ENCODE data around the gene SS18.
"Not testable (repeated sequence)": the region's sequence is repeated elsewhere in the genome, so short reads cannot be mapped to it uniquely, and the experiment has no call there.

SS18 gene, protein sequence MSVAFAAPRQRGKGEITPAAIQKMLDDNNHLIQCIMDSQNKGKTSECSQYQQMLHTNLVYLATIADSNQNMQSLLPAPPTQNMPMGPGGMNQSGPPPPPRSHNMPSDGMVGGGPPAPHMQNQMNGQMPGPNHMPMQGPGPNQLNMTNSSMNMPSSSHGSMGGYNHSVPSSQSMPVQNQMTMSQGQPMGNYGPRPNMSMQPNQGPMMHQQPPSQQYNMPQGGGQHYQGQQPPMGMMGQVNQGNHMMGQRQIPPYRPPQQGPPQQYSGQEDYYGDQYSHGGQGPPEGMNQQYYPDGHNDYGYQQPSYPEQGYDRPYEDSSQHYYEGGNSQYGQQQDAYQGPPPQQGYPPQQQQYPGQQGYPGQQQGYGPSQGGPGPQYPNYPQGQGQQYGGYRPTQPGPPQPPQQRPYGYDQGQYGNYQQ

DNA sequence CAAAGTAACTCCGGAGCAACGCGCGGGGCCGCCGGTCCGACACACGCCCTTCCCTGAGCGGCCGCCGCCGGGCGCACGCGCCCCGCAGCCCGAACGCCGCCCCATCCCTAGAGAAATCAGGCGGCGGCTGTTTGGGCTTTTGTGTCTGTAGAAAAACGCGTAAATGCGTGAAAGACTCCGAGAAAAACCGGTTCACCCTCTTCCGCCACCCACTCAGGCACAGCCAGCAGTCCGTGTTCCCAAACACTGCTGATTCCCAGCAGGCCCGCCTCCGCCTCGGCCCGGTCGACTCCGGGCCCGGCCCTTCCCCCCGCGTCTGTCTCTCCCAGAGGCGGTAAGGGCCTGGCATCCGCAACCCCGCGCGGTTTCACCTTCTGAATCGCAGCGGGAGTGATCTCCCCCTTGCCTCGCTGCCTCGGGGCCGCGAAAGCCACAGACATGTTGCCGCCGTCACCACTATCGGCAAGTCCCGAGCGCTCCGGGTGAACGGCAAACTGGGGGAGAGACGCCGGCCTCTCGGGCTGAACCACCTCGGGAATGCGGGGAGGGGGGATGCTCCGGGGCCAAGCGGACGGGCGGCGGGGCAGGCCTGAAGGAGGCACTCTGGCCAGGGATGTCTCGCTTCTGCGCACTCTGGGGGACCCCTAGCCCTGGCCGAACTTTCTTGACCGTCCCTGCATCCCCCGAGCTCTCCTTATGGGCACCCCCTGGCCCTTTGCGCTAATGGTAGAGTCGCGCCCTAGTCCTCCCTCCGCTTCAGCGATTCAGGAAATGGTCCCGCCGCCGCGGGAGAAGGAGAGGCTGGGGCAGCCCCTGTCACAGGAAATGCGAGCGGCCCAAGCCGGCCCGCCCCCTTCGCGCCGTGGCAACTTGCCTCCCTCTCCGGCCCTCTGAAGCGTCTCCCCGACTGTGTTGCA is at the start of gene SS18:
TSS of gene SS18 (minus strand) at position 484 of the 917 bp plus-strand sequence. CDS start at position 440, 44 bp downstream.
- DNase-seq (ENCODE audit: low spot score in 2 of 2), result peak; percentile 84 to 97
- peak within 1 kb of the TSS; percentile 91 for H3K4me3 Mint-ChIP-seq
- peak within 1 kb of the TSS; percentile 98 for H3K27ac Mint-ChIP-seq
- H3K36me3 Mint-ChIP-seq, result peaks cover 43% of the 10 kb centered on the region
- peaks cover 15% of the 10 kb centered on the region for H3K4me1 Mint-ChIP-seq
- peak; percentile 92 for ATAC-seq
- no peaks in the 10 kb centered on the region for H3K9me3 Mint-ChIP-seq

DNA sequence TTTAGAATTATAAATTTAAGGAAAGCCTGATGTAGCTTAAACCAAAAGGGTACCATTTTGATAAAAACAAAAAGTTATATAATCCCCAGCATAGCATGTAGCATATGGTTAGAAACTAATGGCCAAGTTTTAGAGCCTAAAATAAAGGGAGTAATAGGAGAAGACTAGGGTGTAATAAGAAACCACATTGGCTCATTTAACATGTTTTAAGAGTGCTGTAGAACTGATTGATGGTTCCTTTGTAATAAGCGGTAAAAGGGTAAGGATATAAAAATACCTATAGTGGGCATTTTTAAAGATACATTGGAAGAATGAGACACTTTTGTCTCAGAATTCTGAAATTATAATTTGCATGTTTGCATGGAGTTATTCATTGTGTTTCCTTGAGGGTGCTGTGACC is 45.1 kb upstream of the SS18 start:
- Mint-ChIP-seq H3K4me1 (no peaks in the 10 kb centered on the region), H3K9me3 (no peaks in the 10 kb centered on the region), H3K27ac (no peak overlapping the region), H3K4me3 (no peak overlapping the region), H3K36me3 (no peaks in the 10 kb centered on the region)
- ATAC-seq, result no peak
- no peak for DNase-seq (ENCODE audit: low spot score in 2 of 2)

DNA sequence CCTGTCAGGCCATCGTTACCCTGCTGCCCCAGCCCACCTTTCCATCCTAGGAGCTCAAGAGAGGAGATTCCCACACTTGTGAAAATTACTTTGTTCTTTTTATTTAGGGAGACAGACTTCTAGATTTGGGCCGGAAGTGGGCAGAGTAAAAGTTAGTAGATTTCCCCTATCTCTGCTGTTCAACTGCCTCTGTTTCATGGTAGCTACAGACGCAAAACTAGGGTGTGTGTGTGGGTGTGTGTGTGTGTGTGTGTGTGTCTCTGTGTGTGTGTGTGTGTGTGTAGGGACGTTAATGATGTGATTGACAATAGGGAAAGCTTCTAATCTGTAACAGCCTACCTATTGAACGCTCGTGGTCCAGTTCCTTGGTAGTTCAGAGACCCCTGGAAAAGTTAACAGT is 43.7 kb upstream of the SS18 start:
- Mint-ChIP-seq H3K9me3 (no peaks in the 10 kb centered on the region), H3K4me1 (no peaks in the 10 kb centered on the region), H3K4me3 (peak overlapping the region; percentile 61), H3K36me3 (no peaks in the 10 kb centered on the region), H3K27ac (peak overlapping the region; percentile 50)
- ATAC-seq (peak; percentile 39), DNase-seq (ENCODE audit: low spot score in 2 of 2) (no peak)

DNA sequence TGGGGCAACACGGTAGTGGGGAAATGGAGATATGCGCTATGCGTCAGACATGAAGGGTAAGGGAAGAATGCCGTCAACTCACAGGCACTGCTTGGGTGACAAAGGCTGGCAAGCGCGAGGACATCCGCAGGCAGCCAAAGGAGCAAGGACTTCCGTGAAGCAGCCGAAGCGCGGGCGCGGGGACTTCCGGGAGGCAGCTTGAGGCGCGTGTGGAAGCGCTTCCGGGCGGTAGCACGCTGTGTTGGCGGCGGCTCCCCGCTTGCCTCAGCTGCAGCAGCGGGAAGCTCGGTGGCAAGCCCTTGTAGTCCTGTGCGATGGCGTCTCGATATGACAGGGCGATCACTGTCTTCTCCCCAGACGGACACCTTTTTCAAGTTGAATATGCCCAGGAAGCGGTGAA is 43.2 kb upstream of the SS18 start, which contains the start of gene PSMA8:
TSS of gene PSMA8 (plus strand) at position 218 of the 400 bp plus-strand sequence. CDS start at position 315, 97 bp downstream.
- peak within 1 kb of the TSS; percentile 61 for H3K4me3 Mint-ChIP-seq
- peak within 1 kb of the TSS; percentile 50 for H3K27ac Mint-ChIP-seq
- ATAC-seq (peak; percentile 82), DNase-seq (ENCODE audit: low spot score in 2 of 2) (peak; percentile 10 to 63)
- H3K9me3 Mint-ChIP-seq, result no peaks in the 10 kb centered on the region
- no peaks in the 10 kb centered on the region for H3K36me3 Mint-ChIP-seq
- no peaks in the 10 kb centered on the region for H3K4me1 Mint-ChIP-seq

DNA sequence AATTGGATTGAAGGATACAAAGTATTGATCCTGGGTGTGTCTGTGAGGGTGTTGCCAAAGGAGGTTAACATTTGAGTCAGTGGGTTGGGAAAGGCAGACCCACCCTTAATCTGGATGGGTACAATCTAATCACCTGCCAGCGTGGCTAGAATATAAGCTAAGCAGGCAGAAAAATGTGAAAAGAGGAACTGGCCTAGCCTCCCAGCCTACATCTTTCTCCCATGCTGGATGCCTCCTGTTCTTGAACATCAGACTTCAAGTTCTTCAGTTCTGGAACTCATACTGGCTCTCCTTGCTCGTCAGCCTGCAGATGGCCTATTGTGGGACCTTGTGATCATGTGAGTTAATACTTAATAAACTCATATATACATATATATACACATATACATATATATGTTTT is 37.8 kb upstream of the SS18 start:
- H3K36me3 Mint-ChIP-seq; H3K4me1 Mint-ChIP-seq; DNase-seq (ENCODE audit: low spot score in 2 of 2); ATAC-seq; H3K9me3 Mint-ChIP-seq; H3K4me3 Mint-ChIP-seq; H3K27ac Mint-ChIP-seq: not testable (repeated sequence)

DNA sequence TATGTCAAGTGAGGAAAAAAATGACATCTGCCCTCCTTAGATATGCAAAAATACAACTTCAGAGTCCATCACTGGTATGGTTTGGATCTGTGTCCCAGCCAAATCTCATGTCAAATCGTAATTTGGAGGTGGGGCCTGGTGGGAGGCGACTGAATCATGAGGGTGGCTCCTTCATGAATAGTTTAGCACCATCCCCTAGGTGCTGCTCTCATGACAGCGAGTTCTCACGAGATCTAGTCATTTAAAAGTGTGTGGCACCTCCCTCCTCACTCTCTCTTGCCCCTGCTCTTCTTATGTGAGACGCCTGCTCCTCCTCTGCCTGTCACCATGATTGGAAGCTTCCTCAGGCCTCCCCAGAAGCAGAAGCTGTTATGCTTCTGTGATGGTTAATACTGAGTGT is 37.4 kb upstream of the SS18 start:
- ATAC-seq, result no peak
- Mint-ChIP-seq H3K4me3 (no peak overlapping the region), H3K27ac (no peak overlapping the region), H3K4me1 (no peaks in the 10 kb centered on the region), H3K9me3 (peaks cover 7% of the 10 kb centered on the region), H3K36me3 (no peaks in the 10 kb centered on the region)
- DNase-seq (ENCODE audit: low spot score in 2 of 2), result no peak

DNA sequence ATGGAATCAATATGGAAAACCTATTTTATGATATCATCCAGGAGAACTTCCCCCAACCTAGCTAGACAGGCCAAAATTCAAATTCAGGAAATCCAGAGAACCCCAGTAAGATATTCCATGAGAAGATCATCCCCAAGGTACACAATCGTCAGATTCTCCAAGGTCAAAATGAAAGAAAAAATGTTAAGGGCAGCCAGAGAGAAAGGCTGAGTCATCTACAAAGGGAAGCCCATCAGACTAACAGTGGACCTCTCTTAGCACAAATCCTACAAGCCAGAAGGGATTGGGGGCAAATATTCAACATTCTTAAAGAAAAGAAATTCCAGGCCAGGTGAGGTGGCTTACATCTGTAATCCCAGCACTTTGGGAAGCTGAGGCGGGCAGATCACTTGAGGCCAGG is 31.6 kb upstream of the SS18 start:
- not testable (repeated sequence) for H3K4me3 Mint-ChIP-seq; ATAC-seq; H3K36me3 Mint-ChIP-seq; H3K9me3 Mint-ChIP-seq; H3K27ac Mint-ChIP-seq; H3K4me1 Mint-ChIP-seq; DNase-seq (ENCODE audit: low spot score in 2 of 2)

DNA sequence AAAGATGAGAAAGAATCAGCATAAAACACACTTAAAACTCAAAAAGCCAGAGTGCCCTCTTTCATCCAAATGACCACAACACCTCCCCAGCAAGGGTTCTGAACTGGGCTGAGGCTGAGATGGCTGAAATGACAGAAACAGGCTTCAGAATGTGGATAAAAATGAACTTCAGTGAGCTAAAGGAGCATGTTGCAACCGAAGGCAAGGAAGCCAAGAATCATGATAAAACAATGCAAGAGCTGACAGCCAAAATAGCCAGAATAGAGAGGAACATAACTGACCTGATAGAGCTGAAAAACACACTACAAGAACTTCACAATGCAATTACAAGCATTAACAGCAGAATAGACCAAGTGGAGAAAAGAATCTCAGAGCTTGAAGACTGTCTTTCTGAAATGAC is 31.1 kb upstream of the SS18 start:
- Mint-ChIP-seq H3K9me3 (peaks cover 7% of the 10 kb centered on the region), H3K4me3 (no peak overlapping the region), H3K36me3 (no peaks in the 10 kb centered on the region), H3K4me1 (no peaks in the 10 kb centered on the region), H3K27ac (no peak overlapping the region)
- ATAC-seq, result no peak
- DNase-seq (ENCODE audit: low spot score in 2 of 2), result no peak

DNA sequence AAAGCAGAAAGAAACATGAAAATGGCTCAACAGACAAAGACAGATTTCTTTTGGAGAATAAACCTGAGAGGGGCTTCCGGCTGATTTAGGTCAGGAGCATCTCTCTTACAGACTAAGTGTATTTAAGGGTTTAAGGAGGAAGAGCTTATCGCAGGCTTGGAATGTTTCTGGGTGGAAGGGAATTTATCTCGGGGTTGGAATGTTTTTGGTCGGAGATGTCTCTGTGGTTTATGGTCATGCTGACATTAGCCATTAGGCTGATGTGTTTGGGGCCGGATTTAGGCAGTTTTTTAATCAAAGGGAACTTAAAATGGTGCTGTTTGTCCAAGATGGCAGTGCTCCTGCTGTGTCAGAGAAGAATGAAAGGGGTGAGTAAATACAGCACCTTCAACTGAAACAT is 28.8 kb upstream of the SS18 start:
- Mint-ChIP-seq H3K9me3 (peaks cover 7% of the 10 kb centered on the region), H3K36me3 (no peaks in the 10 kb centered on the region), H3K4me3 (no peak overlapping the region), H3K4me1 (no peaks in the 10 kb centered on the region), H3K27ac (no peak overlapping the region)
- no peak for ATAC-seq
- no peak for DNase-seq (ENCODE audit: low spot score in 2 of 2)

DNA sequence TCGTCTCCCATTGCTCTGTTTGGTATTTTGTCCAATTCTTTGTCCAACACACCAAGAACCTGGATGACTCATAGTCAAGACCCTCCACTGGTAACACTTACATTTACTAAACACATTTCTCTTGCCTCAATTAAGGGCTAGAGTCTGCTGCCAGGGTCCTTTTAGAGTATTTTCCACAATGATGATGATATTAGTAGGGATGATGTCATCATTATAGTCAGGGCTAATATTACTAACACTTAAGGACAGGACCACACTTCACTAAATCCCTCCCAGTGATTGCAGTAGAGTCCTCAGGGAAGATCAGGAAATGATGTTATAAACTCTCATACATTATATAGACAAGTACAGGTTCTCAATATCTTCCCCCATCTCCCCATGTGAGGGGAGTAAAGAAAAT is 13.6 kb upstream of the SS18 start:
- no peak overlapping the region for H3K27ac Mint-ChIP-seq
- ATAC-seq, result no peak

DNA sequence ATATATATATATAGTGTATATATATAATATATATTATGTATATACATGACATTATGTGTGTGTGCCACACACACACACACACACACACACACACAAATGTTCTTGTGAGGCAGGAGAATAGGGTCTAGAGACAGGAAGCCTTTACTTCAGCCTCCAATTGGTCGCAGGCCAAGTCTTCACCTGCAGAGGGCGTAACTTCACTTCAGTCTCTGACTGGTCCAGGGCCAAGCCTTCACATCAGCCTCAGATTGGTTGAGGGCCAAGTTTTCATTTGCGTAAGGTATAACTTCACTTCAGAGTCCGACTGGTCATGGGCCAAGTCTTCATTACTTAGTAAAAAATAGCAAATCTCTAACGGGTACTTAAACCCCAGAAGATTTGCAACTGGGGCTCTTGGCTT is 13.2 kb upstream of the SS18 start:
- ATAC-seq (peak; percentile 61), DNase-seq (ENCODE audit: low spot score in 2 of 2) (peak in 1 of 2 donors; percentile 66)
- Mint-ChIP-seq H3K36me3 (no peaks in the 10 kb centered on the region), H3K4me3 (no peak overlapping the region), H3K27ac (no peak overlapping the region), H3K4me1 (no peaks in the 10 kb centered on the region), H3K9me3 (no peaks in the 10 kb centered on the region)

More for the DNA sequence above, 13.6 kb upstream of the SS18 start:
- no peaks in the 10 kb centered on the region for H3K9me3 Mint-ChIP-seq
- no peaks in the 10 kb centered on the region for H3K36me3 Mint-ChIP-seq
- H3K4me3 Mint-ChIP-seq, result no peak overlapping the region
- no peak for DNase-seq (ENCODE audit: low spot score in 2 of 2)
- no peaks in the 10 kb centered on the region for H3K4me1 Mint-ChIP-seq

DNA sequence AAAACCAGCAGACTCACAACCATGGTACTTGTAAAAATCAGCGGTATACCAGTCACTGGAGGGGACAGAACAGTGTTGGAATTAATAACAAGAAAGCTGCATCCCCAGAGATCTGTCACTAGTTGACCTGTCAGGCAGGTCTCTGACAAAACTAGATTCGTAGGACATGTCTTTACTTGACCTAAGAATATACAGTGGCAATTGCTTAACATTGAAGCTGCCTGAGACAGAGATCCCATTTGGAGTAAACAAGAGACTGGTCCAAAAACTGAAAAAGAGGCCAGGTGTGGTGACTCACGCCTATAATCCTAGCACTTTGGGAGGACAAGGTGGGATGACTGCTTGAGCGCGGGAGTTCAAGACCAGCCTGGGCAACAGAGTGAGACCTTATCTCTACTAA is 7.2 kb upstream of the SS18 start:
- Mint-ChIP-seq H3K27ac (no peak overlapping the region), H3K36me3 (no peaks in the 10 kb centered on the region), H3K4me1 (no peaks in the 10 kb centered on the region), H3K9me3 (no peaks in the 10 kb centered on the region), H3K4me3 (no peak overlapping the region)
- no peak for DNase-seq (ENCODE audit: low spot score in 2 of 2)
- ATAC-seq, result no peak

DNA sequence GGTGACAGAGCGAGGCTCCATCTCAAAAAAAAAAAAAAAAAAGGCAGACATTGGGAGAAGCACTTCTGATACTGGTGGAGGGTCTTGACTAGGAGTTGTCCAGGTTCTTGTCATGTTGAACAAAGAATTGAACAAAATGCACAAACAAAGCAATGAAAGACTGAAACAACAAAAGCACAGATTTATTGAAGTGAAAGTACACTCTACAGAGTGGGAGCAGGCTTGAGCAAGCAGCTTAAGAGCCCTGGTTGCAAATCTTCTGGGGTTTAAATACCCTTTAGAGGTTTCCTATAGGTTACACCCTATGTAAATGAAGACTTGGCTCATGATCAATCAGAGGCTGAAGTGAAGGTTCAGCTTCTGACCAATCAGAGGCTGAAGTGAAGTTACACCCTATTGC is 6.4 kb upstream of the SS18 start:
- Mint-ChIP-seq H3K27ac (no peak overlapping the region), H3K4me1 (no peaks in the 10 kb centered on the region), H3K9me3 (no peaks in the 10 kb centered on the region), H3K4me3 (no peak overlapping the region), H3K36me3 (no peaks in the 10 kb centered on the region)
- DNase-seq (ENCODE audit: low spot score in 2 of 2) (no peak), ATAC-seq (no peak)

DNA sequence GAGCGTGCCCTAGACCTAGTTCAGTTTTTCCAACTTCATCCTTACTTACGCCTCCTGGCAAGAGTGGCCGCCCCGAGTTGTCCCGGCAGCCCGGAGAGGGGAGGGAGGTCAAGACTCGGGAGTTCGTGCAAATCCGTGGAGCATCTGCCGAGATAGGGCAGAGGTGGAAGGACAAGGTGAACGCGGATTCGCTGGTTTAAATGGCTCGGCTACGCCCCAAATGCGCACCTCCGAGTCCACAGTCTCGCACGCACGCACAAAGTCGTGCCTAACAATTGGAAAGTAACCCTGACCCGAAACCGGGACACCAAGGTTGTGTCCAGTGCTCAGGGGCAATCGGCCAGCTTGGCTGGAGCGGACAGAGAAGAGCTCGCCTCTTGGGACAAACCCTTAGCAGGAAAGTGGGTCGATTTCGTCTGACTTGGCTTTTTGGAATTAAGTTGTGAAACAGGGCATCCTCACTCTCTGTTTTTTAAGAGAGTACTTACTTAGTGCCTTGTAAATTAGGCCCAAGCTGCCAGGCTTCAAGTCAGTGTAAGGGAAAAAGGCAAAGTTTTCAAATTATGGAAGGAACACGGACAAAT is 726 bp upstream of the SS18 start:
- Mint-ChIP-seq H3K27ac (peak overlapping the region; percentile 98), H3K4me3 (peak overlapping the region; percentile 91), H3K4me1 (peaks cover 15% of the 10 kb centered on the region), H3K9me3 (no peaks in the 10 kb centered on the region), H3K36me3 (peaks cover 35% of the 10 kb centered on the region)
- DNase-seq (ENCODE audit: low spot score in 2 of 2), result no peak
- ATAC-seq, result peak; percentile 54
